ENCODE data around the gene CLDND2.

DNA sequence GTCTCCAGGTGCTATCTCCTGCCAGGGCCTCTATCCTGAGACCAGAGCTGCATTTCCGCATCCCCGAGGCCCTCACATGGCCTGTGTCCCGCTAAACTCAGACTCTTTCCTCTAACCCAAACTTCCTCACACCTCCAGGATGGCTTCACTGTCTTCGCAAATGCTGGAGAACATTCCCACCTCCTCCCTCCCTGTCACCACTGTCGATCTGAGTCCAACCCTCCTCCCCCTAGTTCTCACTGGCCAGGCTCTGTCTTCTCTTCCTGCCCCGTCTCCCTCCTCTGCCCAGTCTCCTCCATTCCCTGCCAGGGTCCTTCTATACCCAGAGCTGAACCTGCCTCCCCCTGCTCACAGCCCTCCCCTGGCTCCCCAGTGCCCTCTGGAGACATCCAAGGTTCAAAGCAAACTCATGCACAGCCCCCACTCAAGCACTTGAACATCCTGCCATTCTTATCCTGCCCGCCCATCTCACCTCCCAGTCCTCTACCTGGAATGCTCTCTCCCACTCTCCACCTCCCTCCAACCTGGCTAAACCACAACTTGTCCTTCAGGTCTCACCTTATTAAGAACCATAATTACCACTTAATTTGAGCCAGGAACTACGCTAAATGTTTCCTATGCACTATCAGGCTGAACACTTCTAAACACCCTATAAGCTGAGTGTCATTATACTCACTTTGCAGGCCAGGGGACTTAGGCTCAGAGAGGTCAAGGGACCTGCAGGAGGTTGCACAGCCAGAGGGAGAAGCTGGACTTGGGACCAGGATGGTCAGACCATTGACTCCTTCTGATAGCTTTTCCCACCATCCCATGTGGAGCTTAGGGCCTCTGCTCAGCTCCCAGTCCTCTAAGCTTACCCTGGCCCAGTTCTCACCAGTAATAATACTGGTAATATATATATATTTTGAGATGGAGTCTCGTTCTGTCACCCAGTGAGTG is 25.9 kb downstream of the CLDND2 start:
- TF ChIP-seq CTCF (IDR thresholded peaks at IDR 0.05) (no peak), POLR2A (IDR thresholded peaks at IDR 0.05) (no peak)

Data from esophagus squamous epithelium (tissue), 4 donors.